HG03196 (cell line): ENCODE data around the gene ITIH6.
"Not testable (repeated sequence)": the region's sequence is repeated elsewhere in the genome, so short reads cannot be mapped to it uniquely, and the experiment has no call there.

Experiments used
- ATAC-seq: cut with Tn5 transposase; IDR thresholded peaks from one replicate; pipeline ENCODE4 v1.9.1; 2021; ENCODE audit not compliant: unreplicated experiment

Gene ITIH6

GRCh38 chrX:54798137-54798536, at the start of gene ITIH6:
ITIH6 (minus strand) TSS chrX:54798255; CDS start chrX:54798210, 45 bp downstream.
- ATAC-seq = no peak

DNA sequence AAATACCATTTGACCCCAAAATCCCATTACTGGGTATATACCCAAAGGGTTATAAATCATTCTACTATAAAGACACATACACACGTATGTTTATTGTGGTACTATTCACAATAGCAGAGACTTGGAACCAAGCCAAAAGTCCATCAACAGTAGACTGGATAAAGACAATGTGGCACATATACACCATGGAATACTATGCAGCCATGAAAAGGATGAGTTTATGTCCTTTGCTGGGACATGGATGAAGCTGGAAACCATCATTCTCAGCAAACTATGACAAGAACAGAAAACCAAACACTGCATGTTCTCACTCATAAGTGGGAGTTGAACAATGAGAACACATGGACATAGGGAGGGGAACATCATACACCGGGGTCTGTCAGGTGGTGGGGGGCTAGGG, 49.6 kb upstream of the ITIH6 start:
- ATAC-seq = not testable (repeated sequence)

GRCh38 chrX:54843050-54843449, 45.0 kb upstream of the ITIH6 start:
- ATAC-seq = no peak

DNA sequence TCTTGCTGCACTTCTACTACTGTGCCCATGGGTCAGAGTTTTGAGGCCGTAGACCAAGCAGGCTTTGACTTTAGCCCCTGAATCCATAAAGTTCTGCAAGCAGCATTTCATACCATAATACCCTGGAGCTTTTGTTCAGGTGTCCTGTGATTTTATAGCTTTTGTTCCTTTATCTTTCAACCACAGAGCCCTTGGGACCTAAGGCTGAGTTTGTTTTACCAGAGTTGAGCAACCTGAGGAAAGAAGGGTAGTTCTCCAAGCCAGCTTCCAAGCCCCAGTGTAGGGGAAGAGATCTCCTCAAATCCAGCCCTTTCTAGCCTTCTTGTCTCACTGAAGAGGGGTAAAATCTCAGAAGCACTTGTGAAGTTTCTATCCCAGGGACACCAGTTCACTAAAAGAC, 44.6 kb upstream of the ITIH6 start:
- no peak for ATAC-seq

GRCh38 chrX:54841184-54841874, 43.3 kb upstream of the ITIH6 start:
- ATAC-seq = not testable (repeated sequence)

- no peak for ATAC-seq
These were observed 40.5 kb upstream of the ITIH6 start for GRCh38 chrX:54838583-54838982.

DNA sequence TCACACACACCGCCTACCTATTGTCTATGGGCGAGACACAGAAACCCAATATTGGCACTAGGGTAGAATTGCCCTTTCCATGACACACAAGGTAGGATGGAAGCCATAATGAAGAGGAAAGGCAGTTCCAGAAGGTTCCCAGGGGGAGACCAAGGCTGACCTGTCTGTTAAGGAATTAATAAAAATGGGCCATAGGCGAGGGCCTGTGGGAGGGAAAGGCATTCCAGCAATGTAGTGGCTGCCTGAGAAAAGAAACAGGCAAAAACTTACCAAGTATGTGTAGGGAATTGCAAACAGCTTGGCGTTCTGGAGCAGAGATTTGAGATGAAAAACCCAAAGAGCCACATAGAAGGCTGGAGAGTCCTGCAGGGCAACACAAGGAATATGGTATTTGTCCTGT, 28.5 kb upstream of the ITIH6 start:
- ATAC-seq = no peak

GRCh38 chrX:54825716-54826438, 27.8 kb upstream of the ITIH6 start:
- ATAC-seq = no peak

GRCh38 chrX:54824722-54825121, 26.7 kb upstream of the ITIH6 start:
- ATAC-seq = no peak

DNA sequence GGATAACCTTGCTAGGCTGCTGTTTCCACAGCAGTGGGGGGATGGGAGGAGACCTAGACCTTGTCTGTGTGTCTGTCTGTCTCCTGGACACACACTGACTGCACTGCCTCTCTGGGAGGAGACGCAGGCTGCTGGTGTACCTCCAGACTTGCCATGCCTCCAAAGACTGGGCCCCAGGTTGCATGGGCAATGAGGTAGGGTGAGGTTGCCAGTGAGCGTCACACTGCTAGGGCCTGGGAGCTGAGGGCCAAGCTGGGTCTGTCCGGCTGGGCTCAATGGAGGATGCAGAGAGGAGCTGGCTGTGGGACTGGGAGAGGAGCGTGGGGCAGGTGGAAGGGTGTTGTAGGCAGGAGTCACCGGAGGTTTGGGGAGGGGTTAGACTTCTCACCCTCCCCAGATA, 26.1 kb upstream of the ITIH6 start:
- ATAC-seq = no peak

DNA sequence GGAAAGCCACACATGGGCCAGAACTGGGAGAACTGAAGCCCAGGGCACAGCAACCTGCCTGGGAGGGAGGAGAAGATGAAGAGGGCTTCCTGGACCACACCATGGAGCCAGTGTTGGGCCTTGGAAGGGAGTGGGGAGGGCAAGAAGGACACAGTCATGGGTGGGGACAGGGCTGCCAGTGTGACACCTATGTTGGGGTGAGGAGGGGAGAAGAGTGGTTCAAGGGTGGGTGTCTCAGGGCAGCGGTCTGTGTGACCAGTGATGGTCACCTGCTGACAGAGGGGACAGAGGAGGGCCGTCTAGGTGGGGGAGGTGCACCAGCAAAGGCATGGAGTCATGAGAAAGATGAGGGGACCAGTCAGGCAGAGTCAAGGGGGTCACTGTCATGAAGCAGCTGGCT, 23.3 kb upstream of the ITIH6 start:
- ATAC-seq = no peak

DNA sequence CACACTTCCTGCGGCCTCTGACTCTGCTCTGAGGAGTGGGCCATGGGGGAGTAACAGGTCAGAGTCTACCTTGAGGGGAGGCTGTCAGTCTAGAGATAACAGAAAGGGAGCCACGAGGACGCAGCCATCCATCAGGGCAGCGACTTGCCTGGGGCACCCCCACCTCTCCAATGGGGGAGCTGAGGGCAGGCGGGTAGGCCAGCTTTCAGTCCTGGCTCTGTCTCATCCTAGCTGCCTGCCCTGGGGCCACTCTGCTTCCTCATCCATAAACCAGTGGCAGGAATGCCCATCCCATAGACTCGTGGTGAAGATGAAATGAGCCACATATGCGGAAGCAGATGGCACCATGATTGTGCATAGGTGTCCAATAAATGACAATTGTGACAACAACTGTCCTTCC, 22.7 kb upstream of the ITIH6 start:
- ATAC-seq = no peak

DNA sequence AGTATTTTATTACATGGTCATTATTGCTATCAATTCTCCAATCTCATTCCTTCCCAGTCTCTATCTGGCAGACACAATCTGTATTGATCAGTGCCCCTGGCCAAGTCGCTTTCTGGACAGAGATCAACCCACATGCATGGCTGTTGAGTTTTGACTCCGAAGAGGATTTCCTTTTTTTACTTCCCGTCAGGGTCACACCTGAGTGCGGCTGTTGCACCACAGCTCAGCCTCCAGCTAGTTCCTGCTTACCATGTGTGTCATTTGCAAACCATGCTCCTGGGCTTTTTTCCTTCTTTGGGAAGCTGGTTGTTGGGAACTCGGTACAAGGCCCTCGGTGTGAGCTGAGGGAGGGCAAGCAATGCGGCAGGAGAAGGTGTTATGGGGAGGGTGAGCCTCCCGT, 21.1 kb upstream of the ITIH6 start:
- ATAC-seq = no peak

GRCh38 chrX:54818221-54818620, 20.2 kb upstream of the ITIH6 start:
- no peak for ATAC-seq

GRCh38 chrX:54817220-54817820, 19.3 kb upstream of the ITIH6 start:
- ATAC-seq = no peak

GRCh38 chrX:54812306-54812705, 14.3 kb upstream of the ITIH6 start:
- no peak for ATAC-seq

DNA sequence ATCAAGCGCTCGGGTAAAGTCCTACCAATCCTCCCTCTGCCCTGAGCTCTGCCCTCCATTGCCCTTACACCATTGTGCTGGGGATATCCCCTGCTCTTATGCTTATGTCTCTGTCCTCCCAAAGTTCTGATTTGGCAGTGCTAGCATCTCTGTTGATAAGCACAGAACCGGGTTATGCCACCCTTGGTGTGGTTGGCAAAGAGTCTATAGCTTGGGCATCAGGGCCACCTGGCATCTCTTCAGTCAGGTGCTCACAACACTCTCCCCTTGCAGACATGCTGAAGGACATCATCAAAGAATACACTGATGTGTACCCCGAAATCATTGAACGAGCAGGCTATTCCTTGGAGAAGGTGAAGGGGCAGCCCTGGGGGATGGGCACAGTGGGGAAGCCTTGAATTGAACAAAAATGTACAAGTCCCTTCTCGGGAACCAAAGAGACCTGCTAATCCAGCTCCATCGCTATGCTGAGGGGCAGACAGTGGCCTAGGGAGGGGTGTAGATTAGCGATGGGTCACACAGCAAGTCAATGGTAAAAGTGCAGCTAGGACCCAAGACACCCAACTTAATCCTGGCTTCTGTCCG, 13.3 kb upstream of the ITIH6 start:
- no peak for ATAC-seq

DNA sequence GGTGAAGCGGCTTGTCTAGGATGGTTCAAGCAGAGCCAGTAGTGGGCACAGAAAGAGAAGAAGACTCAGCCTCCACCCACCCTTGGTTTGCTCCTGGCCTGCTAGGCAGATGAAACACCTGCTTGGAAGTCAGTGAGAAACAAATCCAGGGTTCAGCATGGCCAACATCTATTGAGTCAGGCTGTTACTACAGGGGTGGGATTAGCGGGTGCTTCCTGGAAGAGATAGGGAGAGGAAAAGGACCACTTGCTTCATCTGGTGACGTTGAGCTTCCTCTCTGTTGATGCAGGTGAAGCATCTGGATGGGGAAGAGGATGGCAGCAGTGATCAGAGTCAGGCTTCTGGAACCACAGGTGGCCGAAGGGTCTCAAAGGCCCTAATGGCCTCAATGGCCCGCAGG, 12.5 kb upstream of the ITIH6 start:
- ATAC-seq = no peak

- peak; percentile 92 for ATAC-seq
These were observed 10.8 kb upstream of the ITIH6 start for GRCh38 chrX:54808605-54809483.

- peak; percentile 20 for ATAC-seq
These were observed 10.1 kb upstream of the ITIH6 start for GRCh38 chrX:54808109-54808604.
